ENCODE measurements around the gene BEAN1.

The BEAN1 gene

GRCh38 chr16:66528294-66528693, 101.2 kb downstream of the BEAN1 start:
- ATAC-seq (ENCODE audit: insufficient read depth, low read depth) (no peak), DNase-seq (no peak)
- H3K4me1 ChIP-seq (ENCODE audit: insufficient read depth, low read length) = peaks cover 29% of the 10 kb centered on the region
- no peaks in the 10 kb centered on the region for H3K27me3 ChIP-seq (ENCODE audit: insufficient read depth, low read length, poor library complexity)
- H2AFZ ChIP-seq (ENCODE audit: low read depth, low read length) = no peak overlapping the region
- no peak overlapping the region for H3K9ac ChIP-seq (ENCODE audit: low read depth, low read length)
- H4K20me1 ChIP-seq (ENCODE audit: insufficient read depth, low read length) = no peaks in the 10 kb centered on the region
- H3K36me3 ChIP-seq (ENCODE audit: insufficient read depth, low read length) = peaks cover 32% of the 10 kb centered on the region
- no peaks in the 10 kb centered on the region for H3K79me2 ChIP-seq (ENCODE audit: insufficient read depth, low read length)
- TF ChIP-seq EZH2 (IDR thresholded peaks at IDR 0.05; ENCODE audit: borderline replicate concordance, low read depth, low read length, severe bottlenecking) (no peak), CTCF (IDR thresholded peaks at IDR 0.05; ENCODE audit: borderline replicate concordance, extremely low read depth, low read length, poor library complexity, severe bottlenecking) (no peak)
- H3K4me3 ChIP-seq (ENCODE audit: low read depth in 1 of 2, low read length in 2 of 2) = no peak overlapping the region
- no peaks in the 10 kb centered on the region for H3K9me3 ChIP-seq (ENCODE audit: insufficient read depth, low read length, severe bottlenecking)
- peak overlapping the region; percentile 5; the same call in 1 of the 2 replicates for H3K27ac ChIP-seq (ENCODE audit: low read length)
- H3K4me2 ChIP-seq (ENCODE audit: insufficient read depth, low read length) = no peak overlapping the region

DNA sequence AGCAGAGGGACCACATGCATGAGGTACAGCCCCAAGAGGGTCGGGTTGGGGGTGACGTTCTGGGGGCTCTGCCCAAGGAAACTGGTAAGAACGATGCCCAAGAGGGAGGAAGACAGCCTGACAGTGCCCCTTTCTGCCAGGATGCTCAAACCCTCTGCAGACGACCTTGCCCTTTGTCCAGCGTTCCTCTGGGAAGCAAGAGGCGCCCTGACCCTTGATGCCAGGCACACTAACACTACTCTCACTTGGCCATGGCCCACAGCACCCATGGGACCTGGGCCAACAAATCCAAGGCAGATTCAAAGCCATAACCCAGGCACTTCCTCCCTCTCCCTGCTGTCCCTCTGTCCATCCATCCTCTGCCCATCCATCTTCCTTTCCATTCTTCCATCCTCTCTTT, 102.4 kb downstream of the BEAN1 start:
- Histone ChIP-seq H3K27me3 (ENCODE audit: insufficient read depth, low read length, poor library complexity) (no peaks in the 10 kb centered on the region), H4K20me1 (ENCODE audit: insufficient read depth, low read length) (no peaks in the 10 kb centered on the region), H3K27ac (ENCODE audit: low read length) (0 out of 2 replicates have a peak overlapping the region, but pooled peaks have one; percentile 48), H3K36me3 (ENCODE audit: insufficient read depth, low read length) (peaks cover 32% of the 10 kb centered on the region), H3K9me3 (ENCODE audit: insufficient read depth, low read length, severe bottlenecking) (no peaks in the 10 kb centered on the region), H3K4me1 (ENCODE audit: insufficient read depth, low read length) (peaks cover 17% of the 10 kb centered on the region), H2AFZ (ENCODE audit: low read depth, low read length) (no peak overlapping the region), H3K4me3 (ENCODE audit: low read depth in 1 of 2, low read length in 2 of 2) (no peak overlapping the region), H3K9ac (ENCODE audit: low read depth, low read length) (no peak overlapping the region), H3K4me2 (ENCODE audit: insufficient read depth, low read length) (no peak overlapping the region), H3K79me2 (ENCODE audit: insufficient read depth, low read length) (no peaks in the 10 kb centered on the region)
- no peak for DNase-seq
- ATAC-seq (ENCODE audit: insufficient read depth, low read depth) = no peak
- TF ChIP-seq EZH2 (IDR thresholded peaks at IDR 0.05; ENCODE audit: borderline replicate concordance, low read depth, low read length, severe bottlenecking) = no peak
- no peak for TF ChIP-seq CTCF (IDR thresholded peaks at IDR 0.05; ENCODE audit: borderline replicate concordance, extremely low read depth, low read length, poor library complexity, severe bottlenecking)
